PC-3 (cell line): ENCODE results near the gene TMEM184C. TPM values are rescaled to one million over a fixed set of nuclear protein-coding genes. Genes with fewer than 3 reads are reported as not detected.

ENCODE experiments used
- ATAC-seq: fragments of 200-7000 bp; cut with Tn5 transposase; 2 replicates; pipeline ENCODE4 v1.9.1; 2020; ENCODE audit warnings: mild to moderate bottlenecking, moderate library complexity
- BruUV-seq: library from RNA; stranded (reverse); fragments of 400-500 nt; replicated peaks from 2 replicates; lab custom pipeline; 2021; lab: Mats Ljungman, UMichigan
- CTCF ChIA-PET: fragments of 300-600 bp; sonication (Branson Sonifier 250); formaldehyde crosslinking; loops from one replicate; lab custom pipeline; 2022; ENCODE audit warnings: antibody characterized with exemption; lab: Charles Lee
- POLR2A ChIA-PET: fragments of 300-600 bp; sonication (Branson Sonifier 250); formaldehyde crosslinking; loops from one replicate; lab custom pipeline; 2022; ENCODE audit warnings: antibody characterized with exemption; ENCODE audit not compliant: unreplicated experiment; lab: Charles Lee
- DNase-seq: peaks from one replicate; pipeline ENCODE4 v3.0.0-alpha.2; 2015
- H2AFZ ChIP-seq: fragments of 300-600 bp; sonication (generic); 2 replicates; pipeline ENCODE4 v1.6.0; 2016; ENCODE audit warnings: antibody characterized with exemption, low read length
- H3F3A ChIP-seq: fragments of 300-600 bp; sonication (generic); one replicate; pipeline ENCODE4 v1.6.0; 2017; ENCODE audit warnings: antibody characterized with exemption, low read length, control low read depth, mild to moderate bottlenecking; ENCODE audit not compliant: unreplicated experiment
- H3K27ac ChIP-seq: fragments of 300-600 bp; sonication (generic); 2 replicates; pipeline ENCODE4 v1.5.1; 2016; ENCODE audit warnings: mild to moderate bottlenecking, low read length
- H3K27me3 ChIP-seq: fragments of 300-600 bp; sonication (generic); 2 replicates; pipeline ENCODE4 v1.6.1; 2016; ENCODE audit warnings: low read length, mixed read lengths
- H3K36me3 ChIP-seq: fragments of 300-600 bp; sonication (generic); 2 replicates; pipeline ENCODE4 v1.6.1; 2016; ENCODE audit warnings: low read depth, mixed run types, low read length, mixed read lengths
- H3K4me1 ChIP-seq: fragments of 300-600 bp; sonication (generic); 2 replicates; pipeline ENCODE4 v1.5.1; 2016; ENCODE audit warnings: low read length; ENCODE audit not compliant: insufficient read depth
- H3K4me2 ChIP-seq: fragments of 300-600 bp; sonication (generic); 2 replicates; pipeline ENCODE4 v1.6.0; 2016; ENCODE audit warnings: low read length
- H3K4me3 ChIP-seq: fragments of 300-600 bp; sonication (generic); 2 replicates; pipeline ENCODE4 v1.5.1; 2016; ENCODE audit warnings: mild to moderate bottlenecking, low read length, mixed read lengths
- H3K79me2 ChIP-seq: fragments of 300-600 bp; sonication (generic); 2 replicates; pipeline ENCODE4 v1.6.1; 2017; ENCODE audit warnings: low read length, mixed read lengths
- H3K9ac ChIP-seq: fragments of 300-600 bp; sonication (generic); 2 replicates; pipeline ENCODE4 v1.6.0; 2016; ENCODE audit warnings: mild to moderate bottlenecking, low read length
- H3K9me2 ChIP-seq: fragments of 300-600 bp; sonication (generic); replicated peaks from 2 replicates; pipeline ENCODE4 v1.6.1; 2016; ENCODE audit warnings: mixed run types, low read length, mixed read lengths
- H3K9me3 ChIP-seq: fragments of 300-600 bp; sonication (generic); 2 replicates; pipeline ENCODE4 v1.6.1; 2016; ENCODE audit warnings: low read length, mixed read lengths
- H4K20me1 ChIP-seq: fragments of 300-600 bp; sonication (generic); 2 replicates; pipeline ENCODE4 v1.6.1; 2016; ENCODE audit warnings: low read length, mixed read lengths
- CTCF ChIP-seq: fragments of 300-600 bp; sonication (generic); conservative IDR thresholded peaks from 2 replicates; pipeline ENCODE4 v1.5.1; 2017; ENCODE audit warnings: antibody characterized with exemption, low read depth, mild to moderate bottlenecking, low read length
- EZH2 ChIP-seq: fragments of 300-600 bp; sonication (generic); IDR thresholded peaks from one replicate; pipeline ENCODE4 v1.6.1; 2017; ENCODE audit warnings: antibody characterized with exemption, mild to moderate bottlenecking, low read length; ENCODE audit not compliant: unreplicated experiment
- EZH2phosphoT487 ChIP-seq: fragments of 300-600 bp; sonication (generic); IDR thresholded peaks from 2 replicates; pipeline ENCODE4 v1.6.1; 2018; ENCODE audit warnings: mild to moderate bottlenecking, antibody characterized with exemption, low read length, borderline replicate concordance
- intact Hi-C: fragments of 100-400 bp; cut with micrococcal nuclease; formaldehyde crosslinking; loops from 2 replicates; pipeline ENCODE4 v1.9.0; 2023
- total RNA-seq: library from RNA; depleted of rRNA; stranded (reverse); fragments of >200 nt; gene quantifications from 2 replicates; pipeline ENCODE4 v1.2.3, GENCODE V29; 2014

TMEM184C gene
- total RNA-seq, 1 experiment from 2014 or later = 17.5 TPM

DNA sequence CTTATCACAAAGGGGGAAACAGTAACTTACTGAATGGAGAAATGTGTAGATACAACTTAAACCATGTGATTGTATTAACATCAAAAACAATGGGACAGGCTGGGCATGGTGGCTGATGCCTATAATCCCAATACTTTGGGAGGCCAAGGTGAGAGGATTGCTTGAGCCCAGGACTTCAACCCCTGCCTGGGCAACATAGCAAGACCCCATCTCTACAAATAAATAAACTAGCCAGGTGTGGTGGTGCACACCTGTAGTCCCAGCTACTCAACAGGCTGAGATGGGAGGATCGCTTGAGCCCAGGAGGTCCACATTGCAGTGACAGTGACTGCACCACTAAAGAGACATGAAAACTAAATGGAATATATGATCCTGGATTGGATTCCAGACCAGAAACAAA, 26.4 kb downstream of the TMEM184C start:
- ChIA-PET CTCF (no interaction called here), POLR2A (no interaction called here)
- TF ChIP-seq EZH2phosphoT487 (no peak), CTCF (no peak), EZH2 (no peak)

GRCh38 chr4:147644471-147644870, 27.3 kb downstream of the TMEM184C start:
- H3K4me3 ChIP-seq = no peak overlapping the region
- no peaks in the 10 kb centered on the region for H3K79me2 ChIP-seq
- H3K9me2 ChIP-seq = no peaks in the 10 kb centered on the region
- no peaks in the 10 kb centered on the region for H3K27me3 ChIP-seq
- POLR2A ChIA-PET = no interaction called here
- no peak for DNase-seq
- CTCF ChIA-PET = no interaction called here
- H3K4me1 ChIP-seq = 0 out of 2 replicates have a peak, but pooled peaks cover 15% of the 10 kb centered on the region
- no peak overlapping the region for H3K4me2 ChIP-seq
- peaks cover 10% of the 10 kb centered on the region for H3K36me3 ChIP-seq
- intact Hi-C loops = no loop called here
- no peak overlapping the region for H3K27ac ChIP-seq
- H2AFZ ChIP-seq = no peak overlapping the region
- H4K20me1 ChIP-seq = no peaks in the 10 kb centered on the region
- TF ChIP-seq EZH2 = no peak
- TF ChIP-seq EZH2phosphoT487 = no peak
- TF ChIP-seq CTCF = no peak
- no peaks in the 10 kb centered on the region for H3K9me3 ChIP-seq
- BruUV-seq = no TSS peak
- ATAC-seq = no peak
- no peak overlapping the region for H3K9ac ChIP-seq
- H3F3A ChIP-seq = no peaks in the 10 kb centered on the region

More for the DNA sequence above, 26.4 kb downstream of the TMEM184C start:
- ATAC-seq (no peak), DNase-seq (no peak)
- Histone ChIP-seq H3K27ac (no peak overlapping the region), H4K20me1 (no peaks in the 10 kb centered on the region), H3K4me1 (0 out of 2 replicates have a peak, but pooled peaks cover 15% of the 10 kb centered on the region), H3F3A (no peaks in the 10 kb centered on the region), H3K27me3 (no peaks in the 10 kb centered on the region), H3K79me2 (no peaks in the 10 kb centered on the region), H3K9me3 (no peaks in the 10 kb centered on the region), H3K4me2 (no peak overlapping the region), H3K9me2 (no peaks in the 10 kb centered on the region), H3K4me3 (no peak overlapping the region), H2AFZ (no peak overlapping the region), H3K9ac (no peak overlapping the region), H3K36me3 (peaks cover 8% of the 10 kb centered on the region)
- no TSS peak for BruUV-seq
- intact Hi-C loops = no loop called here

DNA sequence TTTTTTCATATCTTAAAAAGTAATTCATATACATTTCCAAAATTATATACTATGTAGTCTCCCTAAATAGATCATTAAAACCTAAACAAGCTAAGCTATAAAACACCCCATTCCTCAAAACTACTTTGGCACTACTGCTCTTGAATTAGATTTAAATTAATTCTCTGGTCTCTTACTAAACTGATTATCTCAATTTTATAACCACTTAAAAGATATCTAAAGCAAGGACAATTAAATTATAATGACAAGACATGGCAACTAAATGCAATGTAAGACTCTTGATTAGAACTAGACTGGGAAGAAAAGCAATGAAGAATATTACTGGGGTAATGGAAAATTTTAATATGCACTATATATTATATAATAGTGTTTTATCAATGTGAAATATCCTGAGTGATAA, 27.9 kb downstream of the TMEM184C start:
- Histone ChIP-seq H3K4me2 (no peak overlapping the region), H3K9me2 (no peaks in the 10 kb centered on the region), H3K9ac (no peak overlapping the region), H2AFZ (no peak overlapping the region), H3K4me3 (no peak overlapping the region), H3K27ac (no peak overlapping the region), H3K79me2 (no peaks in the 10 kb centered on the region), H3K4me1 (0 out of 2 replicates have a peak, but pooled peaks cover 15% of the 10 kb centered on the region), H4K20me1 (no peaks in the 10 kb centered on the region), H3K9me3 (no peaks in the 10 kb centered on the region), H3F3A (no peaks in the 10 kb centered on the region), H3K36me3 (peaks cover 10% of the 10 kb centered on the region), H3K27me3 (no peaks in the 10 kb centered on the region)
- no peak for ATAC-seq
- no peak for TF ChIP-seq EZH2
- no peak for TF ChIP-seq EZH2phosphoT487
- TF ChIP-seq CTCF = no peak
- ChIA-PET CTCF (no interaction called here), POLR2A (no interaction called here)
- intact Hi-C loops = no loop called here
- BruUV-seq = no TSS peak
- DNase-seq = no peak
